HG03097 (cell line): ENCODE measurements around the gene SMARCA1.

ENCODE experiments used
- ATAC-seq: cut with Tn5 transposase; IDR thresholded peaks from one replicate; pipeline ENCODE4 v1.9.1; 2021; ENCODE audit not compliant: unreplicated experiment, low FRiP score

SMARCA1 gene

DNA sequence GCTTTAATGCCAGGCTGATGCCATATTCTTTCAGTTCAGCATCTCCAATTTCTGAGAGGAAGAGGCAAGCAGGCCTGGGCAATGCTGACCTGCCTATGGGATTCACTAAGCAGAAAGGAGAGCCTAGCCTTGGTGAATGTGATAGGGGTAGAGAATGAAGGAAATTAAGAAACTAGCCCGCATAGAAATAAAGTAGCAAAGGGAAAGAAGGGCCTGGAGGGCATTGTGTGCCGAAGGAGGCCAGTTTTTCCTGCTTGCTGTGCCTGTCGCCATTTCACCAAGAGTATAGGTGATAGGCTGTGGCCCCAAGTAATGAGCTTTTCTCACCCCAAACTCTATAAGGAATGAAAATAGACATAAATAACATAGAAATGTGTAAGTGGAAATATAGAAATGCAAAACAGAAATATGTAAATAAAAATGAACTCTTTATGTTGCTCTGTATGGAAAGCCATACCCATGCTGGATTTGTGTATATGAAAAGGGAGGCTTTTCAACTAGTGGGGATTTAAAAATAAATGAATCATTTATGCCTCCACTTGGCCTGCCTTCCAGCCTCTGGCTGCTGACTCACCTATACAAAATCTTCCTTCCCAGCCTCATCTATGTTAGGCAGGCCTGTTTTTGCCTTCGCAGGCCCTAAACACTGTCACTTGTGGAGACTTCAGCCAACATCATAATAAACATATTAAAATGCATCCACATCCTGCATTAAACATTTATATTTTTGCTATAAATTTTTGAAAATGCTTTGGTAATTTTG lies 11.7 kb upstream of the SMARCA1 start:
- ATAC-seq, result no peak

DNA sequence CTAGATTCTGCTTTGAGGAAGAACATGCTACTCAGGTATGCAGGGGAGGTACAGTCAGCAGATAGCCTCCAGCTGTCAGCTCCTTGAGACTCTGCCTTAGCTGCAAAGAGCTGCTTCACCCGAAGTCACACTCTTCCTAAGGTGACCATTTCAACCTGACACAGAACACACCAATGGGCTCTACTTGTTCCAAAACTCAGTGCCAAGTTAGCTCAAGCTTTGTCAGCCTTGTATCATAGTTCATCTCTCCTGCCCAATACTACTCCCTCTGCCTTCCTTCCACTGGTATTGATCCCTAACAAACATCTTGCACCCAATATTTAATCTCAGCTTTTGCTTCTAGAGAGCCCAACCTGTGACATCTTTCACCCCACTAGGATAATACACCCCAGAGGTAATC lies 7.8 kb upstream of the SMARCA1 start:
- no peak for ATAC-seq

DNA sequence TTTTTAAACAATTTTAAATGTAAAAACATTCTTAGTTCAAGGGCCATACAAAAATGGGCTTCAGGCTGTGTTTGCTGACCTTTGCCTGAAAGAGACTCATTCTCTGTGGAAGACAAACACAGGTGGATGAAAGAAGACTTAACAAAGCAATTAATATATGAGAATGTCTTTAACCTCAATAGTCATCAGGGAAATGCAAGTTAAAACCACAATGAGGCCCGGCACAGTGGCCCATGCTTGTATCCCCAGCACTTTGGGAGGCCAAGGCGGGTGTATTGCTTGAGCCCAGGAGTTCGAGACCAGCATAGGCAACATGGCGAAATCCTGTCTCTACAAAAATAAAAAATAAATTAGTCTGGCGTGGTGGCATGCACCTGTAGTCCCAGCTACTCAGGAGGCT lies 7.1 kb upstream of the SMARCA1 start:
- no peak for ATAC-seq

- ATAC-seq, result no peak
Observed at GRCh38 chrX:129529685-129530281, 6.5 kb upstream of the SMARCA1 start.

DNA sequence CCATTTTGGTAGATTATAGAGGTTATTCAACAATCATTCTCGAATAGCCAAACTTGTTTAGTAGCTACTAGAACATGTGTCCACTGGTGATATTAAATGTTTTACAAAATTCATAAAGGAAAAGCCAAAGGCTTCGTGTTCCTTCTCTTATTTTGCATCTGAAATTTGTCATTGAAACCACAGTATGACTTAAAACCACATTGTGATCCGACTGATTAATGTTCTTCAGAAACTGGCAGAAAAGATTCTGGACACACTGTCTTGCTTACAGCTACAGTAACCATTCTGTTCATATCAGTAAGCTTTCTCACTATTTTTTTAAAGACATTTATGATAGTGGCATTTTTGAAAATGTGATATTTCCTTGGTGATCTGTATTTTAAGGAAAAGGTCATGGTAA lies 2.6 kb upstream of the SMARCA1 start:
- ATAC-seq, result no peak

DNA sequence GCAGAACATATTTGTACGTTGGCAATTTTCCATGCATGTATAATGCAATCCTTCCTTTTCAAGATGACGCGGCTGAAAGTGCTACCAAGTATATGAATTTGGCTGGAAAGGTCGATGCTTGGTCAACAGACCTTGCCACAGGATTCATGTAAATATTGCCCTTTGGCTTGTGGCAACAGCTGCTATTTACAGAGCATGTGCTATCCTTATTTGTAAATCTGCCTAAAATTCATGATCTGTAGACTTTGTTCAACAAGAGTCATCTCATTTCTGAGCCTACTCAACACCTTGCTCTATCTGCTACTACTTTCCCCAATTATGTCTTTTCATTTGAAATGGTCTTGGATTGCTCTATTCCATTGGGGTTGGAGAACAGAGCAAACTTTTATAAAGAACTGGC lies 1.9 kb upstream of the SMARCA1 start:
- no peak for ATAC-seq

GRCh38 chrX:129524250-129524850 lies 1.1 kb upstream of the SMARCA1 start:
- ATAC-seq, result no peak

DNA sequence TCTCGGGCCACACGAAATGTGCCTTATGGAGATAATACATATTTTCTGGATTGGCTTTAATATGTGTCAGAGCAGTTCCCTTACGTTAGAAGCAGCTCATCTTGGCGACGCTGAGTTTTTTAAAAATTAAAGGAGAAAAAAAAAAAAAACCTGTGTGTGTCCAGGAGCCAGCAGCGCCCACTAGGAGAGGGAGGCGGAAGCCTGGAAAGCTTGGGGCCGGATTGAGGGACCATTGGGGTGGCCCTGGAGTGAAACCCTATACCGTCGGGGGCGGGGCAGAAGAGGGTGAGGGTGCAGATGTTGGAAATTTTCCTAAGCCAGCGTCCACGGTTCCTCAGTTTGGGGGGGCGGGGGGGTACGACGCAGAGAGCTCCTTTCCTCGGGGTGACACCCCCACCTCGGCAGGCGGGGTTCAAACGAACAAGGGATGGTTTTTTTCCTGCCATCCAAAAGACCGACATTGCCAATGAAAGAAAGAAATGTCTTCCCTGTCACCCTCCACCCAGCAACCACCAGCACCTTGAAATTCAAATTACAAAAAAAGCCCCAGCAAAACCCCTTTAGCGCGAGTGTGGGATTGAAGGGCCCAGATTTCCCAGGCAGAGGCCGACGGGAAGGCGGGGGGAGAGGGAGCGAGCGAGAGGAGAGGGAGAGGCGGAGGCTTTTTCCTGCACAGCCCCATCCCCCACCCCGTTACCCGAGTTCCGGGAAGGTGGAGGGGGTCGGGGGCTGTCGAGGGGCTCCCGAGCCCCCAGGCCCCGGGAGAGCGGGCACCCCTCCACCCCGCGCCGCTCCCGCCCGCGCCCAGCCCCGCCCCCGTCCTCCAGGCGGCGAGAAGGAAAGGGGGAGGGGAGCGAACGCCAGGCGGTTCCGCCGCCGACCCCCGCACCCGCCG lies 859 bp downstream of the SMARCA1 start:
- ATAC-seq, result no peak

DNA sequence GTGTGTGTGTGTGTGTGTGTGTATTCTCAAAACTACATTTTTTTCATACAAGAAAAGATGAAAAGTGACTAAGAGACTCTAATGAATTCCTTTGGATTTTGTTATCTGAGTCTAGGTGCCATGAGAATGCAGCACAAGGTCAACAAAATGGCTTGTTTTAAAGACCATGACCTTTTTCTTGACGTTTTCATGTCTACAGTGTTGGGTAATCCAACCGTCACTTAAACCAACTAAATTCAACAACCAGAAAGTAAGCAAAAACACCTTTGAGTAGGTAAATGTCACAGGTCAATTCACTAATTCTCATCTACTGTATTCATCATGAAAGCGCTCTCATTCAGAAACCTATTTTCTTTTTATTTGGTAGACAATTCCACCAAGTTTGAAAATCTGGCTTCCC lies 3.1 kb downstream of the SMARCA1 start:
- ATAC-seq, result no peak

GRCh38 chrX:129516402-129516801 lies 6.9 kb downstream of the SMARCA1 start:
- ATAC-seq, result no peak

GRCh38 chrX:129512409-129512808 lies 10.9 kb downstream of the SMARCA1 start:
- ATAC-seq, result no peak

GRCh38 chrX:129511689-129512088 lies 11.6 kb downstream of the SMARCA1 start:
- ATAC-seq, result no peak

DNA sequence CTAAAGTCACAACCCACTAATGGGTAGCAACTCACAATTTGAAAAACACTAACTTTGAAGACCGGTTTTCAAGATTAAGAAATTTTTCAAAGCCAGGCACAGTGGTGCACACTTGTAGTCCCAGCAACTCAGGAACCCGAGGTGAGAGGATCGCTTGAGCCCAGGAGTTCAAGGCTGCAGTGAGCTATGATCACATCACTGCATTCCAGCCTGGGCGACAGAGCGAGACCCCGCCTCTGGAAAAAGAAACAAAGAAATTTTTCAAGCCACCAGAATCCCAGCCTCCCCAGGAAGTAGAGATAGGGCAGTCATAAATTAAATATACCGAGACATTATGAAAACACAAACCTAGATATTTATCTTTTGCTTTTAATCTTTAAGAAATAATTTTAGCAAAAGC lies 13.0 kb downstream of the SMARCA1 start:
- ATAC-seq, result no peak

- no peak for ATAC-seq
Observed at GRCh38 chrX:129497146-129497843, 26.0 kb downstream of the SMARCA1 start.

- no peak for ATAC-seq
Observed at GRCh38 chrX:129496625-129497024, 26.7 kb downstream of the SMARCA1 start.

- ATAC-seq, result no peak
Observed at GRCh38 chrX:129495900-129496299, 27.4 kb downstream of the SMARCA1 start.

DNA sequence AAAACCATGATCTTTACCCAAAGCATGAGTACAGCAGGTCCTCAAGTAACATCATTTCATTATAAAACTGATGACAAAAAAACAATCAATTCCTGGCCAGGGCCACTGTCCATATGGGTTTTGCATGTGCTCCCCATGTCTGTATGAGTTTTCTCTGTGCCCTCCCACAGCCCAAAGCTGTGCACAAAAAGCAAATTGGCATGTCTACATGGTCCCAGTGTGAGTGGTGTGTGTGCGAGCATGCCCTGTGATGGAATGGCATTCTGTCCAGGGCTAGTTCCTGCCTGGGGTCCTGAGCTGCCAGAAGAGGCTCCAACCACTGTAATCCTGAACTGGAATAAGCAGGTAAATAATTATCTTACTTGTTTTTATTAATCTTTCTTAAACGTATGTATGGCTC lies 28.4 kb downstream of the SMARCA1 start:
- no peak for ATAC-seq

DNA sequence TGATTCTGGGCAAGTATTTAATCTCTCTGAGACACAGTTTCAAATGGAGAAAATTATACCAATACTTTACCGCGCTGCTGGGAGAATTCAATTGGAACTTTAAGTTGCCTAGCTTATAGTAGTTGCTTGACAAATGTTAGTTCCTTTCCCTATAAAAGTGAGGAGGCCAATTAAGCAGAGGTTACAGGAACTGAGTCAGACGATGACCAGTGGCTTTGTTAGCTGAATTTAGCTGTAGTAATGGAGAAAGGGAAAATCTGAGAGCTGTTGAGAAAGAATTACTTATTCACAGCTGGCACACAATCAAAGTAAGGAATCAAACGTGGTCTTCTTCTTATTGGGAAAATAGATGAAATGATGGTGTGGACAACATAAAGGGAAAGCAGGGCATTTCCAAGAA lies 29.6 kb downstream of the SMARCA1 start:
- ATAC-seq, result no peak

- no peak for ATAC-seq
Observed at GRCh38 chrX:129490330-129490729, 33.0 kb downstream of the SMARCA1 start.

- no peak for ATAC-seq
Observed at GRCh38 chrX:129488359-129488758, 34.9 kb downstream of the SMARCA1 start.
